Uterus (tissue), 4 donors: ENCODE data around the gene DLGAP1. TPM values are rescaled to one million over a fixed set of nuclear protein-coding genes. Genes with fewer than 3 reads are reported as not detected.

Experiments
- DNase-seq, 2 donors: peaks; one replicate each; pipeline ENCODE4 v3.0.0-alpha.2; 2019 to 2020
- H3K27ac ChIP-seq, 2 donors: fragments of 200-600 bp; sonication (generic); 1 replicate in 1 of 2; 2 replicates in 1 of 2; pipeline ENCODE4 v1.5.1; 2016 to 2018
- H3K27me3 ChIP-seq, 2 donors: fragments of 200-600 bp; sonication (generic); one replicate each; pipeline ENCODE4 v1.5.1; 2018 to 2019; ENCODE audit warnings: control low read depth in 1 of 2
- H3K36me3 ChIP-seq, 2 donors: fragments of 200-600 bp; sonication (generic); one replicate each; pipeline ENCODE4 v1.5.1; 2019; ENCODE audit warnings: control low read depth in 1 of 2
- H3K4me1 ChIP-seq, 2 donors: fragments of 200-600 bp; sonication (generic); one replicate each; pipeline ENCODE4 v1.5.1; 2018 to 2019; ENCODE audit warnings: control low read depth in 1 of 2
- H3K4me3 ChIP-seq, 2 donors: fragments of 200-600 bp; sonication (generic); 1 replicate in 1 of 2; 2 replicates in 1 of 2; pipeline ENCODE4 v1.5.1; 2018 to 2019; ENCODE audit warnings: mild to moderate bottlenecking in 1 of 2
- H3K9me3 ChIP-seq, 2 donors: fragments of 200-600 bp; sonication (generic); one replicate each; pipeline ENCODE4 v1.5.1; 2019; ENCODE audit warnings: control low read depth in 1 of 2
- CTCF ChIP-seq, 4 experiments: fragments of 200-600 bp in 2 of 4; fragments of 450-650 bp in 2 of 4; sonication (generic) in 2 of 4; IDR thresholded peaks; one replicate each; pipeline ENCODE4 v1.5.1; 2016 to 2019; ENCODE audit warnings: antibody characterized with exemption in 4 of 4, mild to moderate bottlenecking in 2 of 4, moderate library complexity in 1 of 4
- POLR2A ChIP-seq, 2 donors: fragments of 450-650 bp; IDR thresholded peaks; one replicate each; pipeline ENCODE4 v1.6.1; 2016; ENCODE audit warnings: antibody characterized with exemption in 2 of 2, mild to moderate bottlenecking in 1 of 2, moderate library complexity in 1 of 2
- intact Hi-C: fragments of 100-400 bp; cut with DNase I; formaldehyde crosslinking; loops from one replicate; pipeline ENCODE4 v1.15.1; 2023; ENCODE audit warnings: low total_unique reads
- total RNA-seq, 4 donors: library from RNA; depleted of rRNA in 3 of 4; stranded (reverse); fragments of >200 nt in 3 of 4; gene quantifications; one replicate each; pipeline versions ENCODE4 v1.1.0 to v1.2.4, GENCODE V29; 2014 to 2023
- donor health status: DM: yes; HTN: yes; CAD: no.

Gene DLGAP1
- total RNA-seq, 4 donors from 2014 or later = 1.0 to 9.6 (median 3.3) TPM

GRCh38 chr18:3889803-3890202 lies 565.3 kb downstream of the DLGAP1 start:
- Histone ChIP-seq H3K27ac (no peak overlapping the region), H3K9me3 (no peaks in the 10 kb centered on the region), H3K36me3 (no peaks in the 10 kb centered on the region), H3K4me3 (no peak overlapping the region), H3K27me3 (no peaks in the 10 kb centered on the region), H3K4me1 (no peaks in the 10 kb centered on the region)
- TF ChIP-seq CTCF (IDR thresholded peaks at IDR 0.05) (no peak), POLR2A (IDR thresholded peaks at IDR 0.05) (no peak)
- no peak for DNase-seq
- intact Hi-C loops = no loop called here

- Histone ChIP-seq H3K4me1 (no peaks in the 10 kb centered on the region), H3K9me3 (no peaks in the 10 kb centered on the region), H3K4me3 (no peak overlapping the region), H3K36me3 (no peaks in the 10 kb centered on the region), H3K27ac (no peak overlapping the region), H3K27me3 (no peaks in the 10 kb centered on the region)
- DNase-seq = no peak
- intact Hi-C loops = no loop called here
- TF ChIP-seq POLR2A (IDR thresholded peaks at IDR 0.05) (no peak), CTCF (IDR thresholded peaks at IDR 0.05) (no peak)
Observed at GRCh38 chr18:3889121-3889520, 566.0 kb downstream of the DLGAP1 start.

GRCh38 chr18:3886575-3887322 lies 568.4 kb downstream of the DLGAP1 start:
- H3K36me3 ChIP-seq = no peaks in the 10 kb centered on the region
- H3K27ac ChIP-seq = no peak overlapping the region
- no peaks in the 10 kb centered on the region for H3K9me3 ChIP-seq
- intact Hi-C loops = no loop called here
- H3K4me1 ChIP-seq = no peaks in the 10 kb centered on the region
- no peaks in the 10 kb centered on the region for H3K27me3 ChIP-seq
- TF ChIP-seq POLR2A (IDR thresholded peaks at IDR 0.05) (no peak), CTCF (IDR thresholded peaks at IDR 0.05) (no peak)
- no peak for DNase-seq
- no peak overlapping the region for H3K4me3 ChIP-seq

- Histone ChIP-seq H3K27ac (no peak overlapping the region), H3K36me3 (no peaks in the 10 kb centered on the region), H3K4me1 (no peaks in the 10 kb centered on the region), H3K27me3 (no peaks in the 10 kb centered on the region), H3K9me3 (no peaks in the 10 kb centered on the region), H3K4me3 (no peak overlapping the region)
- intact Hi-C loops = no loop called here
- TF ChIP-seq CTCF (IDR thresholded peaks at IDR 0.05) (no peak), POLR2A (IDR thresholded peaks at IDR 0.05) (no peak)
- DNase-seq = no peak
Observed at GRCh38 chr18:3885209-3885792, 569.8 kb downstream of the DLGAP1 start.

- Histone ChIP-seq H3K27ac (no peak overlapping the region), H3K4me3 (no peak overlapping the region), H3K36me3 (no peaks in the 10 kb centered on the region), H3K9me3 (no peaks in the 10 kb centered on the region), H3K4me1 (no peaks in the 10 kb centered on the region), H3K27me3 (no peaks in the 10 kb centered on the region)
- no peak for DNase-seq
- TF ChIP-seq POLR2A (IDR thresholded peaks at IDR 0.05) (no peak), CTCF (IDR thresholded peaks at IDR 0.05) (no peak)
- intact Hi-C loops = no loop called here
Observed at GRCh38 chr18:3879836-3880120, 575.3 kb downstream of the DLGAP1 start.
